Measurements from ENCODE around the gene BRD3.

GRCh38 chr9:134059661-134060395 is 8.0 kb downstream of the BRD3 start:
- TF ChIP-seq CTCF (IDR thresholded peaks at IDR 0.05; ENCODE audit: insufficient read depth, low read depth, low read length), result no peak
- TF ChIP-seq EZH2 (IDR thresholded peaks at IDR 0.05; ENCODE audit: insufficient read depth, low read length), result no peak

Data from astrocyte (in vitro differentiated cells and primary cell).